Measurements from ENCODE around the gene UGT1A4. TPM values are rescaled to one million over a fixed set of nuclear protein-coding genes. Genes with fewer than 3 reads are reported as not detected.

The UGT1A4 gene
- total and polyA plus RNA-seq, 2 of the 8 experiments (the other 6 are each of a cell fraction or from before 2014, with no cell fraction given): not detected

DNA sequence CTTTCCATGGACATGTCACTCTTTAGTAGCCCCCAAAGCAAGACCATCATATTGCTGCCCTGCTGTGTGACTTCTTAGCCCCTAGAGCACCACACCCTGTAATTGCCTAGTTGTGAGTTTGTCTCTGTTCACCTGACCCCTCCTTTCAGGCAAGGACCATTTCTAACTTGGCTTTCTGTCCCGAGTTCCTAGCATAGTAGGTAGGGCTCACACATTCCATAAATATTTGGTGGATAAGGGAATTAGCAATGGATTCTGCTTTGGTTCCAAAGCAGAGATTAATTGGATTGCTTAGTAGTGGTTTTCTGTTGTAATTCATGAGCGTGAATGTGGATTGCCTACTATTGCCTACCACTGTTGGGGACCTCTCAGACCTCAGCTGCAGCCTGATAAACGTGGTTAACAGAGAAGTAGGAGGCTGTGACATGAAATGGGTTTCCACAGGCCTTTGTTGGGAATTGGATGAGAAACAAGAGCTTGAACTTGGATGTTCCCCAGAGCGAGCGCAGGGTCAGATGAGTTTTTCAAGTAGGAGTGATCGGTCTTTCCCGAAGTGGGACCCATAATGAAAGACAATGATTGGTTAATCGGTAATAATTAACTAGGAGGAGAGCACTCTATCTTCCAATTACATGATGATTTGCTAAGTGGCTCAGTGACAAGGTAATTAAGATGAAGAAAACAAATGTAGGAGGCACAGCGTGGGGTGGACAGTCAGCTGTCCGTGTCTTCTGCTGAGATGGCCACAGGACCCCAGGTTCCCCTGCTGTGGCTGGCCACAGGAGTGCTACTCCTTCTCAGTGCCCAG is 28.1 kb downstream of the UGT1A4 start:
- H3K27me3 ChIP-seq (replicated peaks in 1 of 4; ENCODE audit: control insufficient read depth in 3 of 4, extremely low read depth in 1 of 4, insufficient read depth in 3 of 4, low read length in 3 of 4): no peaks in the 10 kb centered on the region
- no peak overlapping the region for H3K4me2 ChIP-seq (ENCODE audit: insufficient read depth in 1 of 2, low read depth in 2 of 2, low read length in 2 of 2)
- WGBS, 2 experiments (ENCODE audit: extremely low coverage in 1 of 2, insufficient coverage in 1 of 2, insufficient read length in 1 of 2, insufficient replicate concordance in 2 of 2, low coverage in 1 of 2, low lambda C conversion rate in 2 of 2, missing lambda C conversion rate in 1 of 2): 93% methylated on average over 10 of the region's 10 CpGs; no CpG with 5 or more reads in 1 of the 2 experiments
- FAIRE-seq: no peak
- no peak overlapping the region for H3K4ac ChIP-seq (replicated peaks; ENCODE audit: insufficient read length, low read depth, low read length)
- DNase-seq (ENCODE audit: low read depth in 1 of 2, low spot score in 2 of 2): no peak
- H2BK5ac ChIP-seq (ENCODE audit: low read depth, low read length): no peak overlapping the region
- no peak overlapping the region for H2AK5ac ChIP-seq (ENCODE audit: low read depth, low read length)
- no peak overlapping the region for H2BK120ac ChIP-seq (replicated peaks; ENCODE audit: low read depth, low read length)
- ChIA-PET POLR2A (ENCODE audit: partially characterized antibody) (no interaction called here), CTCF (ENCODE audit: partially characterized antibody) (interaction anchor here (0.8 kb wide), 1 partner anchor 86 kb away, joined by 4 read pairs; no protein-coding TSS in a partner anchor)
- H3K4me3 ChIP-seq (ENCODE audit: extremely low read depth in 1 of 4, insufficient read depth in 2 of 4, low read depth in 3 of 4, low read length in 4 of 4): no peak overlapping the region
- H3K56ac ChIP-seq (replicated peaks; ENCODE audit: insufficient read length, low read depth, low read length): no peak overlapping the region
- no peak overlapping the region for H2AFZ ChIP-seq (ENCODE audit: low read length)
- H4K91ac ChIP-seq (replicated peaks; ENCODE audit: insufficient read length, low read length): no peak overlapping the region
- H2BK12ac ChIP-seq (ENCODE audit: low read depth, low read length): no peak overlapping the region
- no peak overlapping the region for H3K9ac ChIP-seq (replicated peaks in 1 of 4; ENCODE audit: extremely low read depth in 1 of 4, low read depth in 3 of 4, low read length in 3 of 4)
- TF ChIP-seq POLR2AphosphoS5 (IDR thresholded peaks at IDR 0.05; ENCODE audit: low read depth, low read length) (no peak), EP300 (IDR thresholded peaks at IDR 0.05; ENCODE audit: borderline replicate concordance in 1 of 2, low read depth in 2 of 2, low read length in 2 of 2) (no peak)
- TF ChIP-seq, protein P1, sequence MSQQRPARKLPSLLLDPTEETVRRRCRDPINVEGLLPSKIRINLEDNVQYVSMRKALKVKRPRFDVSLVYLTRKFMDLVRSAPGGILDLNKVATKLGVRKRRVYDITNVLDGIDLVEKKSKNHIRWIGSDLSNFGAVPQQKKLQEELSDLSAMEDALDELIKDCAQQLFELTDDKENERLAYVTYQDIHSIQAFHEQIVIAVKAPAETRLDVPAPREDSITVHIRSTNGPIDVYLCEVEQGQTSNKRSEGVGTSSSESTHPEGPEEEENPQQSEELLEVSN (IDR thresholded peaks at IDR 0.05): no peak
- TF ChIP-seq, protein P2, sequence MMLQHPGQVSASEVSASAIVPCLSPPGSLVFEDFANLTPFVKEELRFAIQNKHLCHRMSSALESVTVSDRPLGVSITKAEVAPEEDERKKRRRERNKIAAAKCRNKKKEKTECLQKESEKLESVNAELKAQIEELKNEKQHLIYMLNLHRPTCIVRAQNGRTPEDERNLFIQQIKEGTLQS (IDR thresholded peaks at IDR 0.05; ENCODE audit: insufficient read depth, low read depth, low read length): no peak
- TF ChIP-seq, protein P3, sequence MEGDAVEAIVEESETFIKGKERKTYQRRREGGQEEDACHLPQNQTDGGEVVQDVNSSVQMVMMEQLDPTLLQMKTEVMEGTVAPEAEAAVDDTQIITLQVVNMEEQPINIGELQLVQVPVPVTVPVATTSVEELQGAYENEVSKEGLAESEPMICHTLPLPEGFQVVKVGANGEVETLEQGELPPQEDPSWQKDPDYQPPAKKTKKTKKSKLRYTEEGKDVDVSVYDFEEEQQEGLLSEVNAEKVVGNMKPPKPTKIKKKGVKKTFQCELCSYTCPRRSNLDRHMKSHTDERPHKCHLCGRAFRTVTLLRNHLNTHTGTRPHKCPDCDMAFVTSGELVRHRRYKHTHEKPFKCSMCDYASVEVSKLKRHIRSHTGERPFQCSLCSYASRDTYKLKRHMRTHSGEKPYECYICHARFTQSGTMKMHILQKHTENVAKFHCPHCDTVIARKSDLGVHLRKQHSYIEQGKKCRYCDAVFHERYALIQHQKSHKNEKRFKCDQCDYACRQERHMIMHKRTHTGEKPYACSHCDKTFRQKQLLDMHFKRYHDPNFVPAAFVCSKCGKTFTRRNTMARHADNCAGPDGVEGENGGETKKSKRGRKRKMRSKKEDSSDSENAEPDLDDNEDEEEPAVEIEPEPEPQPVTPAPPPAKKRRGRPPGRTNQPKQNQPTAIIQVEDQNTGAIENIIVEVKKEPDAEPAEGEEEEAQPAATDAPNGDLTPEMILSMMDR (IDR thresholded peaks at IDR 0.05; ENCODE audit: control extremely low read depth in 1 of 3, insufficient read depth in 1 of 3, low read depth in 1 of 3, low read length in 3 of 3): no peak
- no peak overlapping the region for H4K5ac ChIP-seq (ENCODE audit: insufficient read length, low read depth, low read length)
- H3K14ac ChIP-seq (ENCODE audit: insufficient read length): no peak overlapping the region
- no peaks in the 10 kb centered on the region for H3K79me2 ChIP-seq (ENCODE audit: control insufficient read depth in 1 of 2, insufficient read depth in 2 of 2, low read length in 2 of 2)
- no peaks in the 10 kb centered on the region for H3K79me1 ChIP-seq (ENCODE audit: low read depth, low read length)
- no peaks in the 10 kb centered on the region for H3K4me1 ChIP-seq (replicated peaks in 1 of 4; ENCODE audit: control insufficient read depth in 3 of 4, insufficient read depth in 4 of 4, low read length in 3 of 4)
- H3K23me2 ChIP-seq (ENCODE audit: low read depth, low read length): no peaks in the 10 kb centered on the region
- H3K36me3 ChIP-seq (ENCODE audit: control insufficient read depth in 2 of 4, insufficient read depth in 4 of 4, low read length in 3 of 4): no peaks in the 10 kb centered on the region
- H3K9me3 ChIP-seq (ENCODE audit: insufficient read depth in 2 of 2, low read depth in 1 of 2, low read length in 1 of 2): peaks cover 17 to 32% of the 10 kb centered on the region in 2 experiments
- H3K27ac ChIP-seq (ENCODE audit: low read depth, low read length): no peak overlapping the region
- H3K18ac ChIP-seq (ENCODE audit: extremely low read depth, low read length): no peak overlapping the region
- no peak overlapping the region for H3K23ac ChIP-seq (ENCODE audit: insufficient read length)
- H4K8ac ChIP-seq (ENCODE audit: extremely low read depth, insufficient read depth, low read length): no peak overlapping the region
- no peak overlapping the region for H2BK15ac ChIP-seq (ENCODE audit: low read length)
- H2BK20ac ChIP-seq (ENCODE audit: low read length): no peak overlapping the region
- H4K20me1 ChIP-seq (replicated peaks in 1 of 2; ENCODE audit: control insufficient read depth in 1 of 2, insufficient read depth in 2 of 2, low read length in 2 of 2): no peaks in the 10 kb centered on the region
